ENCODE results near the gene SETD2. TPM values are rescaled to one million over a fixed set of nuclear protein-coding genes. Genes with fewer than 3 reads are reported as not detected.

Gene SETD2
- total and polyA plus RNA-seq, 8 donors = 9.3 to 96.2 (median 66.4) TPM

DNA sequence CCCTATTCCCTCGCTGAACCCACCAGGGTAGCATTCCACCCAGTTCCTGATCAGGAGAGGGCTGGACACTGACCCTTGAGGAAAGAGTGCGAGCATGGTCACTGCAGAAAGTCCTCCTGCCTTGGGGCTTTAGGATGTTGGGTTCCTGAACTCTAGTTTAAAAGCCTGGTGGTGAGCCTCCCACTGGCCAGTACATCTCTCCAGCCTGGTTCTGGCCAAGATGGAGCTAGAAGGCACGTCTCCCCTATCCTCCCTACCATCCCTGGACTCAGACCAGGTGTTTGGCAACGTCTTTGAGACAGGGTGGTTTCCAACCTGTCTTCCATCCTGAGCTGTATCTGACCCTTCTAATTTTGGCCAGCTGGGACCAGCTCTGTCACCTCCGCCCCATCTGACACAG, 153.0 kb downstream of the SETD2 start:
- 82 to 90% (median 85%) methylated on average over 5 of the region's 5 CpGs for WGBS, 5 donors
- TF ChIP-seq, protein P1, sequence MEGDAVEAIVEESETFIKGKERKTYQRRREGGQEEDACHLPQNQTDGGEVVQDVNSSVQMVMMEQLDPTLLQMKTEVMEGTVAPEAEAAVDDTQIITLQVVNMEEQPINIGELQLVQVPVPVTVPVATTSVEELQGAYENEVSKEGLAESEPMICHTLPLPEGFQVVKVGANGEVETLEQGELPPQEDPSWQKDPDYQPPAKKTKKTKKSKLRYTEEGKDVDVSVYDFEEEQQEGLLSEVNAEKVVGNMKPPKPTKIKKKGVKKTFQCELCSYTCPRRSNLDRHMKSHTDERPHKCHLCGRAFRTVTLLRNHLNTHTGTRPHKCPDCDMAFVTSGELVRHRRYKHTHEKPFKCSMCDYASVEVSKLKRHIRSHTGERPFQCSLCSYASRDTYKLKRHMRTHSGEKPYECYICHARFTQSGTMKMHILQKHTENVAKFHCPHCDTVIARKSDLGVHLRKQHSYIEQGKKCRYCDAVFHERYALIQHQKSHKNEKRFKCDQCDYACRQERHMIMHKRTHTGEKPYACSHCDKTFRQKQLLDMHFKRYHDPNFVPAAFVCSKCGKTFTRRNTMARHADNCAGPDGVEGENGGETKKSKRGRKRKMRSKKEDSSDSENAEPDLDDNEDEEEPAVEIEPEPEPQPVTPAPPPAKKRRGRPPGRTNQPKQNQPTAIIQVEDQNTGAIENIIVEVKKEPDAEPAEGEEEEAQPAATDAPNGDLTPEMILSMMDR (IDR thresholded peaks at IDR 0.05) = no peak
- TF ChIP-seq EP300 (IDR thresholded peaks at IDR 0.05) (no peak), POLR2A (IDR thresholded peaks at IDR 0.05) (no peak), POLR2AphosphoS5 (IDR thresholded peaks at IDR 0.05) (no peak)
- Histone ChIP-seq H3K4me1 (peaks cover 9 to 51% (median 23%) of the 10 kb centered on the region in 4 donors), H3K9me3 (no peaks in the 10 kb centered on the region), H3K36me3 (peaks cover 8 to 81% (median 59%) of the 10 kb centered on the region in 4 donors), H3K27ac (peak overlapping the region in 2 of 5 donors; percentile 89 to 90), H3K4me3 (no peak overlapping the region), H3K27me3 (no peaks in the 10 kb centered on the region)
- intact Hi-C loops (cut with DNase I; ENCODE audit: low total_unique reads) = no loop called here
- DNase-seq = no peak

DNA sequence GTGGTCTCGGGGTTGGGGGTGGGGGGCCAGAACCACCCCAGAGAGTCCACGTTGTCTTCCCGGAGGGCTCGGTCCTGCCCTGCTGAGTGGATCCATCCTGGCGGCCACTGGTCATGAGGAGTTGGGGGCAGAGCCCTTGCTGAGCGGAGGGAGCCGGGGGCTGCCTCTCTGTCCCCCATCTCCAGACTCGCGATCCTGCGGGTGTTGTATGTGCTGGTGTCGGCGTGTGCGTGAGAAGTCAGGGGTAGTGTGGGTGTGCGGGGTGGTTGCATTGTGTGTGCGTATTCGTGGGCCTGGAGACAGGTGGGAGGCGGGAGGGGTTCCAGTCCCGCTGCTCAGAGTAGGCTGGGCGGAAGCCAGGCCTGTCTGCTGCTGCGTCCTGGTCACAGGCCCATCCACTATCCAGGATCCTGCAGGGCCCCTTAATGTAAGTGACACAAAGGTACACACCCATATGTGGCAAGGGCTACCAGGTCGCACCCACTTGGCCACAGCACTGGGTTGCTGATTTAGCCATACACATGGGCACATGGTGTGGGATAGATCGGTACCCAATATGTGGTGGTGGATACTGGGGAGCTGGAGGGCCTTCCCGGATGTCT, 153.7 kb downstream of the SETD2 start:
- H3K27ac ChIP-seq = peak overlapping the region; percentile 76 to 90 (median 80)
- H3K36me3 ChIP-seq = peaks cover 13 to 81% (median 59%) of the 10 kb centered on the region in 4 donors
- peak in 1 of 2 donors; percentile 23 for DNase-seq
- intact Hi-C loops (cut with DNase I; ENCODE audit: low total_unique reads) = no loop called here
- 72 to 78% (median 74%) methylated on average over 21 to 23 of the region's 23 CpGs for WGBS, 5 donors
- H3K9me3 ChIP-seq = no peaks in the 10 kb centered on the region
- TF ChIP-seq POLR2A (IDR thresholded peaks at IDR 0.05) (no peak), POLR2AphosphoS5 (IDR thresholded peaks at IDR 0.05) (no peak), EP300 (IDR thresholded peaks at IDR 0.05) (no peak)
- TF ChIP-seq, protein P1 (IDR thresholded peaks at IDR 0.05) = no peak
- H3K4me3 ChIP-seq = peak overlapping the region; percentile 47 to 67 (median 51)
- H3K4me1 ChIP-seq = peaks cover 4 to 44% (median 19%) of the 10 kb centered on the region in 4 donors
- H3K27me3 ChIP-seq = no peaks in the 10 kb centered on the region

DNA sequence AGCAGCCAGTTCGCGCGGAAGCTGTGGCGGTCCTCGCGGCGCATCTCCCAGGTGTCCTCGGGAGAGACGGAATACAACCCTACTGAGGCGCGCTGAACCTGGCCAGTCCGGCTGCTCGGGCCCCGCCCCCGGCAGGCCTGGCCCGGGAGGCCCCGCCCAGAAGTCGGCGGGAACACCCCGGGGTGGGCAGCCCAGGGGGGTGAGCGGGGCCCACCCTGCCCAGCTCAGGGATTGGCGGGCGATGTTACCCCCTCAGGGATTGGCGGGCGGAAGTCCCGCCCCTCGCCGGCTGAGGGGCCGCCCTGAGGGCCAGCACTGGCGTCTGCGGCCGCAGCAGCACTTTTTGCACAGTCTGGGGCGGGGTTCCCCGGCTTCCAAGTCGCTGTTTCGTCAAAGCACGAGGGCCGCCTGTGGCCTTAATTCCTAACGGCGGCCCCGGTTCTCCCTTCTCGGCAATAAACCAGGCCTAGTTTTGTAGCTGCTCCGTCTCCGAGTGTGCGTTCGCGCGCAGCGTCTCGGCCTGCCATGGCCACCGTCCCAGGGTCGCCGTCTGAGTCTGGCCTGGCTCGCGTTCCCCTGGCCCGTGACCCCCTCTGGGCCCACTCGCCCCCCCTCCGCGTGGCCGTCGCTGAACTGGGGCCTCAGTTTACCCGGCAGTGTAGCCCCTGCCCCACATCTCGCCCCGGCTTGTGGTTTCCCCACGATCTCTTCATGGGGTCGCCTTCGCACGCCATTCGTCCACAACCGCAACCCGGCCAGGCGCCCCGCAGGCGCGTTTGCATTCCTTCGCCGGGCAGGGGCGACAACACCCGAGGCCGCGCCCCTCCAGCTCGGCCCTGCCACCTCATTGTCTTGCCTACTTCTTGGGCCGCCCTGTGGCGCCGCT, 154.4 kb downstream of the SETD2 start:
- peaks cover 21 to 82% (median 62%) of the 10 kb centered on the region in 4 donors for H3K36me3 ChIP-seq
- H3K27ac ChIP-seq = peak overlapping the region; percentile 76 to 90 (median 80)
- DNase-seq = peak; percentile 77 to 98
- H3K4me1 ChIP-seq = peaks cover 4 to 43% (median 19%) of the 10 kb centered on the region in 4 donors
- WGBS, 5 donors = 5 to 16% (median 11%) methylated on average over 41 to 85 of the region's 85 CpGs
- H3K9me3 ChIP-seq = no peaks in the 10 kb centered on the region
- TF ChIP-seq POLR2AphosphoS5 (IDR thresholded peaks at IDR 0.05) = peak in 2 of 3 donors; percentile 72 to 81
- TF ChIP-seq, protein P1 (IDR thresholded peaks at IDR 0.05) = no peak
- TF ChIP-seq EP300 (IDR thresholded peaks at IDR 0.05) = no peak
- no peak for TF ChIP-seq POLR2A (IDR thresholded peaks at IDR 0.05)
- H3K27me3 ChIP-seq = no peaks in the 10 kb centered on the region
- H3K4me3 ChIP-seq = peak overlapping the region; percentile 47 to 67 (median 51)
- intact Hi-C loops (cut with DNase I; ENCODE audit: low total_unique reads) = no loop called here

DNA sequence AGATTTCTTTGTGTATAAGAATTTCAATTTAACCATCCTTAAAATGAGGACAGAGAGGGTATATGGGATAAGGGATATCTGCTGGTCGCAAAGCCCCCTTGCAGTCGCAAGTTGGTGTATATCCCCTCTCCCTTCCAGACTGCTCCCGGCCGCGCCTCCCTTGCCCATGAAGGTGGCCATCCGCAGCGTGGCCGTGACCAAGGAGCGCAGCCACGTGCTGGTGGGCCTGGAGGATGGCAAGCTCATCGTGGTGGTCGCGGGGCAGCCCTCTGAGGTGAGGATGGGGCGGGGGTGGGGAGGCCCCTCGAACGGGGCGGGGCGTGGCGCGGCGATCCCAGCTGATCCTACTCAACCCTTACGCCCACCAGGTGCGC, 155.1 kb downstream of the SETD2 start:
- peak overlapping the region; percentile 47 to 67 (median 51) for H3K4me3 ChIP-seq
- peak overlapping the region; percentile 76 to 90 (median 80) for H3K27ac ChIP-seq
- intact Hi-C loops (cut with DNase I; ENCODE audit: low total_unique reads) = no loop called here

More for the DNA sequence above, 155.1 kb downstream of the SETD2 start:
- TF ChIP-seq EP300 (IDR thresholded peaks at IDR 0.05) = no peak
- no peak for TF ChIP-seq POLR2A (IDR thresholded peaks at IDR 0.05)
- TF ChIP-seq POLR2AphosphoS5 (IDR thresholded peaks at IDR 0.05) = no peak
- TF ChIP-seq, protein P1 (IDR thresholded peaks at IDR 0.05) = no peak
- 23 to 79% (median 35%) methylated on average over 5 to 23 of the region's 23 CpGs for WGBS, 5 donors
- Histone ChIP-seq H3K27me3 (no peaks in the 10 kb centered on the region), H3K36me3 (peaks cover 27 to 82% (median 62%) of the 10 kb centered on the region in 4 donors), H3K9me3 (no peaks in the 10 kb centered on the region), H3K4me1 (peaks cover 4 to 37% (median 19%) of the 10 kb centered on the region in 4 donors)
- no peak for DNase-seq

Measured in stomach (tissue), 9 donors.